Hippocampal formation (tissue), 2 donors: ENCODE data around the gene ALPK3.
"Not testable (repeated sequence)": the region's sequence is repeated elsewhere in the genome, so short reads cannot be mapped to it uniquely, and the experiment has no call there.

ENCODE experiments used
- DNase-seq, 2 donors: peaks; one replicate each; lab custom pipeline; 2025; lab: John Stamatoyannopoulos, UW

Gene ALPK3

DNA sequence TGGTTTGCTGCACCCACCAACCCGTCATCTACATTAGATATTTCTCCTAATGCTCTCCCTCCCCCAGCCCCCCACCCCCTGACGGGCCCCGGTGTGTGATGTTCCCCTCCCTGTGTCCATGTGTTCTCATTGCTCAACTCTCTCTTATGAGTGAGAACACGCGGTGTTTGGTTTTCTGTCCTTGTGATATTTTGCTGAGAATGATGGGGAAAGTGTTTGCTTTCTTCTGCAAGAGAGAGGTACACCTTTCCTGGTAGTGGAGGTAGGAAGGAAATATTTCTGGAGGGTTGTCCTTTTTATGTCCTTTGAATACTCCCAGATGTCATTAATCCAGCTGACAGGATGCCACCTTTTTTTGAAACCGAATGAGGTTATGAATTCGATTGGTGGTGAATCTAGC is 56.8 kb downstream of the ALPK3 start:
- DNase-seq: no peak

DNA sequence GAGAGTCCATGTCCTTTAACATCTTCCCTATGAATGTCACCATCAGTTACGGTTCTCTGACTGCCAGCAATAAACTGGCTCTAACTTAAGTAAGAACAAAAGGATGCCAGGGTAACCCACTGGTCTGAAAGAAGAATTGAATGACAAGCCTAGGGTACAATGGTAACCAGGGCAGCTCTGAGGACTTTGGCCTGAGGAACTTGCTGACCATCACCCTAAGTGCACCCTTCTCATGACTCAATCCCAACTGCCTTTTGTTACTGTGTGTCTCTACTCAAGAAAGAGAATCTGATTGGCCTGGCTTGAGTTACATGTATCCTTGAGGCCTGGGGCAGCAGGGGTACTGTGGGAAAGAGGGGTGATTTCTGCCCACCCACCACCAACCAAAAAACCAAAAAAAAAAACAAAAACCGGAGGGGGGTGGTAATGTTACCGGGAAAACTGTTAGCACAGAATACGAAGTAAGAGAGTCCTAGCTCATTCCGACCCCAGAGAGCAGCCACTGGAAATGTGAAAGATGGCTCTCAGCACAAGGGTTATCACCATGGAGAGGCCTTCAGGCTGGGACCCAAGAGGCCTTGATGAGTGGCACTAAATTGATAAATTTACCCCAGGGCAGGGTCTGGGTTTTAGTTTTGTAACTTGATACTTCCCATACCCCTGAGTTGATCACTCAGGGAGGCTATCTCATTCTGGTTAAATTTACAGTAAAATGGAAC is 58.0 kb downstream of the ALPK3 start:
- DNase-seq: peak in 1 of 2 donors; percentile 47

DNA sequence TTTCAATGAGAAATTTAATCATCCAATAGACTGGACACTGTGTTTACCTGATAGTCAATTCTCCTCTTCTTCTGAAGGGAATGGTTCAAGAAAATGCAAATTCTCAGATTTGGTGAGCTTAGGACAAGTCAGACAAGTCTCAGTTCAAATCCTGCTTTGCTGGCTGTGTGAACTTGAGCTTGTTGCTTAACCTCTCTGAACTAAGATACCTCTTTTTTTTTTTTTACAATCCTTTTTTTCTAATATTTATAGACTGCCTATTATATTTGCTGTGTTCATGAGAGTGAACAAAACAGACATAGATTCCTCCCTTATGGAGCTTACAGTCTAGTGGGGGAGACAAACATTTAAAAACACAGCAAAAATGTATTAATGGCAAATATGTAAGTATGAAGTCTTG is 59.1 kb downstream of the ALPK3 start:
- no peak for DNase-seq

DNA sequence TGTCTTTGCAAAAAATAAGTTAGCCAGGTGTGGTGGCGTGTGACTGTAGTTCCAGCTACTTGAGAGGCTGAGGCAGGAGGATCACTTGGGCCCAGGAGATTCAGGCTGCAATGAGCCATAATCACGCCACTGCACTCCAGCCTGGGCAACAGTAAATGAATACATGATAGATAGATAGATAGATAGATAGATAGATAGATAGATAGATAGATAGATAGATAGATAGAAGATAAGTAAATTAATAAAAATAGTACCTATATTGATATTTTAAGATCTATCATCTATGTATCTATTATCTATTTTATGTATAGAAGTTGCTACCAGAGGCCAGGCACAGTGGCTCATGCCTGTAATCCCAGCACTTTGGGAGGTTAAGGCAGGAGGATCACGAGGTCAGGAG is 60.5 kb downstream of the ALPK3 start:
- DNase-seq: not testable (repeated sequence)

DNA sequence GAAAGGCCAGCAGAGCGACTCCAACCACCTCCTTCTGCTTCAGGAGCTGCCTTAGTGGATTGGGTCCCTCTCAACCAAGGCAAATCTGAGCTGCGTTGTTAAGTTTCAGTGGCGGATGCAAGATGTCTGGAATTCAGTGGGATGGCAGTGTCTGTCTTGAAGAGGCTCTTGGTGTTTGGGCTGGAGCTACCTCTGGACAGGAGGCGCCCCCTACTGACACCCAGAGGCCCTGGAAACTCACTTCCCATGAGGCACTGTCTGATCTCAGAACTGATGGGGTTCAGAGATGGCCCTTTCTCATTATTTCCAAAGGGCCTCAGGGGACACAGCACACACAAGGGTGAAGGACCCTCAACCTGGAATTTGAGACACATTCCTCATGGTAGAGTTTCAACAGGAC is 61.3 kb downstream of the ALPK3 start:
- DNase-seq: peak; percentile 31 to 47

DNA sequence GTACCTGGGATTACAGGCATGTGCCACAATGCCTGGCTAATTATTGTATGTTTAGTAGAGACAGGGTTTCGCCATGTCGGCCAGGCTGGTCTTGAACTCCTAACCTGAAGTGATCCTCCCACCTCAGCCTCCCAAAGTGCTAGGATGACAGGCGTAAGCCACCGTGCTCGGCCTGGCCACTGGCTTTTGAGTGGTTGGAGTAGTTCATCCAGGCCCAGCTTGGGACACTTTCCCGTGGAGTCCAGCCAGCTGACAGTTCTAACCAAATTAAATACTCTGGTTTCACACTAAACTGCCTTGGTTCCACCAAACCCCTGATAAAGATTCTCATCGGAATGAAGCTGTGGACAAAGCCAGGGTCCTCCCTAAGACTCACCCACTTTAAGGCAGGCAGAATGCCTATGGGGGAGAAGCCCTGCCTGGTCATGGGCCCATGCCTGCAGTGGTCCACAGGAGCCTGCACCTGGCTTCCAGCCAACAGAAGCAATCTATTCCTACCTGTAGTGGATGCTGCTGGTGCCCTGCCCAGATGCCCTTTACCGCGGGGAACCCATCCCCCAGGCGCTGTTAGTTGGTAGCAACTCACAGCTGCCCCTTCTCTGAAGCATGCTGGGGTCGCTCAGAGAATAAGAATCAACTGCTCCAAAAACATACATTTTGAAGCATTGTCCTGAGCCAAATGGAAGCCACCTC is 62.1 kb downstream of the ALPK3 start:
- no peak for DNase-seq

DNA sequence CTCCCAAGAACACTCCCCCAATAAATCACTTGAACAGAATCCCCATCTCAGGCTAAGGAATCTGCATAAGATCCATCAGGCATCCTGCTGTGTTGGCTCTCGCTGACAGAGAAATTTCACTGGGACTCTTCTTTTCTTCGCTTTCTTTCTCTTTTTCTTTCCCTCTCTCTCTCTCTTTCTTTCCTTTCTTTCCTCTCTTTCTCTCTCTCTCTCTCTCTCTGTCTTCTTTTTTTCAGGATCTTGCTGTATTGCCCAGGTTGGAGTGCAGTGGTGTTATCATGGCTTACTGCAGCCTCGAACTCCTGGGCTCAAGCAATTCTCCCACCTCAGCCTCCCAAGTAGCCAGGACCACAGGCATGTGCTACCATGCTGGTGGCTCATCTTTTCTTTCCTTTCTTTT is 62.9 kb downstream of the ALPK3 start:
- no peak for DNase-seq

DNA sequence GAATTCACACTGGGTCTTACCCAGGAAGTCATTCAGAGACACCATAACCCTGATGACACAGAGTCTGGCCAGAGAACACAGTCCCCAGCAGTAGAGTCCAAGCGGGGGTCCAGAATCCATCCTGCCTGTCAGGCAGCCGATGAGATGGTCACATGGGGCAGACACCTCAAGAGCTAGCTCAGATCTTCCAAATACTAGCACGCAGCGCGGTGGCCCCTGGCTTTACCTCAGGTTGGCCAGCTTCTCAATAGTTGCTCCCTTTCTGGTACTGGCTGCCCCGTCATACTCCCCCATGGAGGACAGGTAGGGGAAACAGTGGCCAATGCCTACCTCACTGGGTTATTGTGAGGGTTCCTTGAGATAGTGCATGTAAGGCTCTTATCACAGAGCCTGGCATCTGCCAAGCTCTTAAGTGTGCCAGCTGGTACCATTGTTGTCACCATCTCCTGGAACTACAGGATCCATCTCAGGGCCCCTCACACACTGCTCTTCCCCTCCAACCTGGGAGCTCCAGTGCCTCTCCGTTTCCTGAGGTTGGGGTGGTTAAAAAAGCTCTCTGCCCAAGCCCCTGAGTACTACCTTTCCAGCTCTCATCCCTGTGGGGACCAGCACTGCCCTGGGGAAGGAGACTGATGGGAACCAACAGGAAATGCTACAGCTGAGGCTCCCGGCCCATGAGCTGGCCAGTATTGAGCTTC is 63.8 kb downstream of the ALPK3 start:
- DNase-seq: no peak

DNA sequence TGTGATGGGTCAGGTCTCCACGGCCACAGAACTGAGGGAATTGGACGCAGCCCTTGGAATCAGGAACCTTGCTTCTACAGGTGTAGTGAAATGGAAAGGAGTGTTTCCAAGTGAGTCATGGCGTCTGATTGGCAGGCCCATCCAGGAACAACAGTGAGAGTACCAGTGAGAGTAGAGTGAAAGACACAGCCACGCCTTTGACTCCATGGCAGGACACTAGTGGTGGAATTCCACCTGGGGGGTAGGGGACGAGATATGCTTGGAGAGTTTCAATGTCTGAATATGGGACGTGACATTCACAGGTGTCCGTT is 64.3 kb downstream of the ALPK3 start:
- DNase-seq: no peak

DNA sequence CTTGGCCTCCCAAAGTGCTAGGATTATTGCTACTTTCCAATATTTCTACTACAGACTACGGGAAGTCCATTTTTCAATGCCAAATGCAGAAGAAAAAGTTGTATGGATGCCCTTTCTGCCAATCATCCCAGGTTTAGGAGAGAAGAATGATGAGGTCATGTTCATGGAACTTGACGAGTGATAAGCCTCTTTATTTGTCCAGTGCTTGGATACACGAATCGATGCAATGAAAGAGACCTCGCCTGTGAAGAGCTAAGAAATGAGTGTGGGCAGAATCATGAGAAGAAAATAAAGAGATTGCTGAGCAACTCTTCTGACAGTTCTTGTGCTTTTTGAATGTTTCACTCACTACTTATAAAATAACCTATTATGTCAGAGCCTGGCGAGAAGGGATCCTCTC is 66.3 kb downstream of the ALPK3 start:
- no peak for DNase-seq

DNA sequence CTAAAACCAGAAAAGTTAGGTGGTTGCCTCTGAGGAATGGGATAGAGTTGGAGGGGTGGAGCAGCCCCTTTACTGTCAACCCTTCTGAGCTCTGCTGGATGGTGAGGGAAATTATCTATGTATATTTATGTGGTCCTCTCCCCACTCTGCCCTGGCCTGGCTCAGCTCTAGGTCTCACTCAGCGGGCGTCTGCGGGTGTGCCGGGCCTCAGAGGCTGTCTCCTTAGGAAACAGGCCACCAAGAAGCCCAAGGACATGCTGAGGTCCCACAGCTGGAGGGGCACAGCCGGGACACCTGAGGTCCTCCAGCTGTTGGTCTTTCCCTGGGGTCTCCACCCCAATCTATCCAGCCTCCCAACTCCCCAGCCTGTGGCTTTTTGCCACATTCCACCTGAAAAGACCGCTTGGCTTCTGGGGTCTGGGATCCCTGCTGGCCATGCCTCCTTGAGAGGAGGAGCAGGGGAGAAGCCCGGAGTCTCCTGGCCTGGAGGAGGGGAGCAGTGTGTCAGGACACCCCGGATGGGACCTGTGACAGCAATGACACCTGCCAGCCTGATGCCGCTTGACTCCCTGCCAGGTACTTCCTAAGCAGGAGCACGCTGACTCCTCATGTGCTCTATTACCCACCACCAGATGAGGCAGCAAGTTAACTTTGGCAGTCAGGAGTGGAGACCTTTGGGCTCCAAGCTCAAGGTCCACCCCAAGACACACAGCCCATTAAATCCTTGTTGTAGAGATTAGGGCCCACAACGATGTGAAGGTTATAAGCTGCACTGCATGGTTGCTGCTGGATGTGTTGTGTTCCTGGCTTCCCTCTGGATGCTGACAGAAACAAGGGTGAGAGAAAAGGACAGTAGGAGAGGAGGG is 67.0 kb downstream of the ALPK3 start, which contains the start of gene SLC28A1:
Gene SLC28A1, plus strand, starts transcription at position 747 of the 866 bp plus-strand sequence. CDS start 3,099 bp downstream, outside the sequence.
- DNase-seq: no peak

DNA sequence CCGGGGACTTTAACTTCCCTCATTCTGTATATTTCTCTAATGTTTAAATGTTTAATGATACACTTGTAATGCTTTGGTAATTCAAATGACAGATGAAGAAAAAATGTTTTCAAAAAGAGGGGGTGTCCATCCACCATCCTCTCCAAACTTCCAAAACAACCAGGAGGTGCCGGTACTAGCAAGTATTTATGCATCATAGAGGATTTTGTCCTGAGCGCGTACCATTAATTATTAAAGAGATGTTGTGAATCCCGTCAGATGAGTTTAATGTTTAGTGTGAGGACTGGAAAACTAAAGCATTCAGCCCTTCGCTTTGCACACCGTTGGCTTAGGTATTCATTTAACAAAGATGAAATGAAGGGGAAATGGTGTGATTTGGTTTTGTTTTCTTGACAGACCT is 68.6 kb downstream of the ALPK3 start:
- DNase-seq: no peak

DNA sequence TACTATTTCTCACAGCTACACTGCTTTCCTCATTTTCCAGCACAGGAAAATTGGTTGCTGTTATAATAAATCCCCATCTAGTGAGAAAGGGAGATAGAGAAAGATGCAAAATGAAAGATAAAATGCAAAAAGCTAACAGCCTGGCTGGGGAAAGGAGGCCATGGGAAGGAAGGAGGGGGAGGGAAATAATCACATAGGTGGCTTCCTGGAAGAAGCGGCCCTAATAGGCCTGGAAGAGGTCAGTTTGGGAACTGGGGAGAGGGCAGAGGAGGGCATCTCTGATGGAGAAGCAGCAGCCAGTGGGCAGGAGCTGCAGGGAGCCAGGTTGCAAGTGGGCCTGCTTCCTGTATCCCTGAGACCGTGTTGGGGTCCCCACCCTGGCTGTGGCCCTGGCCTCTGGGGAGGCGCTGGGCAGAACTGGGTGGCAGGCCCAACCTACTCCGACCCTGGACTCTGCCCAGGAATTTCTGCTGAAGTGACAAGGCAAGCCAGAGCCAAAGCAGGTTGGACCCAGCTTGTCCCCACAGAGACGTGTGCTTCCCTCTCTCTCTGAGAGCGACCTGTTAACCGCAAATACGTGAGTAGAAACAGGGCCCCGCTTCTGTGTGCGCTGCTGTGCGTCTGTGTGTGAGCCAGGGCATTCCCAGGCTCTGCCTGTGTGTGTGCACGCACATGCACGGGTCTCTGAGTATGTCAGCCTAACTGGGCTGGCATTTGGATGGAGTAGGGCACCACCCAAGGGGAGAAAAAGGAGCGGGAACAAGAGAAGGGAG is 69.2 kb downstream of the ALPK3 start:
- no peak for DNase-seq

DNA sequence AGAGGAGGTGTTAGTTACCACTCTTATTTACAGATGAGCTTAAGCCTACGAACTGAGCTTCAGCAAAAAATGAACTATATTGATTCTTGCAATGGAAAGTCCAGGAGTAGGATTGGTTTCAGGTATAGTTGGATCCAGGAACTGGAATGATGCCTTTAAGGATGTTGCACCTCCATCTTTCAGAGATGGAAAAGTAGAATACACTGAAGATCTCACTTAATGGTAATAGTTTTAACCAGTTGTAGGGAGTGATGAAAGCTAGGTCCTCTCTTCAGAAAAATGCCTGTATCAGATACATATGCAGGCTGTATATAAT is 69.8 kb downstream of the ALPK3 start:
- DNase-seq: no peak

DNA sequence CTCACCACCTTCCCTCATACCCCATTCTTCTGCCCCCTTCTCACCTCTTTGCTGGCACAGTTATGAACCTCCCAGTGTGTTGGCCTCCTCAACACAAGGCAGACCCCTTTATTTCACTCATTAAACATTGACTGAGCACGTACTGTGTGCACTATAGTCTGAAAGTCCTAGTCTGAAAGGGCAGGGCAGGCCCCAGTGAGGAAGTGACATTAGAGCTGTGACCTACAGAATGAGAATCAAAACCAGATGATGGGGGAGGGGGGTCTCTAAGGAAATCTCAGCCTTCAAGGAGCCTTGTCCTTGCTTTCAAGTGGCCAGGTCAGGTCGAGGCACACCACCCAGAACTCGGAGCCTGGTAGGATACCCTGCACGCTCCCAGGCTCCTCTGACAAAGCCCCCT is 70.8 kb downstream of the ALPK3 start:
- no peak for DNase-seq

DNA sequence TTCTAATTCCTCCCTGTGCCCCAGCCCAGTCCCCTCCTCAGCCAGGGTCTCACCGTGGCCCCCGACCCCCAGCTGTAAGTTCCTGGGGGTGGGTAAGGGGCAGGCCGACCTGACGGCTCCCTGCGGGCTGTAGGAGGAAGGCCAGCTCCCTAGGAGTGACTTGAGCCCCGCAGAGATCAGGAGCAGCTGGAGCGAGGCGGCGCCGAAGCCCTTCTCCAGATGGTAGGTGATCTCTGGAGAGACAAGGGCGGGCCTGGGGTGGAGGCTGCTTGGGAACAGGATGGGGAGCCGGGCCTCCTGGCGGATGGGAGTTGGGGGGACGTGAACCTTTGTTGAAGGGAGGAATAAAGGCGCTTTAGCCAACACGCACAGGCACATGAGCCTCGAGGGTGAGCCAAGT is 71.5 kb downstream of the ALPK3 start:
- DNase-seq: no peak

DNA sequence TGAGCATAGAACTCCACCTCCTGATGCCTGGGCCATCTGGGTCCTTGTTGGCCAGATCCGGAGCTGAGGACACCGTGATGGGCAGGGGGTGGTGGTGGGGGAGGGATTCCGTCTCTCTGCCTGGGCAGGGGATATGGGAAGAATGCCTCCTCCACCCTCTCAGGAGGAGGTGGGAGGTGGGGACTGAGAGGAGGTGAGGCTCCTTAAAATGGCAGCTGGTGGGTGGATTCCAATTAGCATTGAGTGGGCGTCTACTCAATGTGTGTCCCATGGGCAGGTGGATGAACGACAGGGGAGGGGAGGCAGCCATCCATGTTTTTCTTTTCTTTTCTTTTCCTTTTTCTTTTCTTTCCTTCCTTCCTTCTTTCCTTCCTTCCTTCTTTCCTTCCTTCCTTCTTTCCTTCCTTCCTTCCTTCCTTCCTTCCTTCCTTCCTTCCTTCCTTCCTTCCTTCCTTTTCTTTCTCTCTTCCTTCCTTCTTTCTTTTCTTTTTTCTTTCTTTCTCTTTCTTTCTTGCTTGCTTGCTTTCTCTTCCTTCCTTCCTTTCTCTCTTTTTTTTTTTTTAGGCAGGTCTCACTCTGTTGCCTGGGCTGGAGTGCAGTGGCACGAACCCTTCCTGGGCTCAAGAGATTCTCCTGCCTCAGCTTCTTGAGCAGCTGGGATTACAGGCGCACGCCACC is 72.3 kb downstream of the ALPK3 start:
- no peak for DNase-seq

DNA sequence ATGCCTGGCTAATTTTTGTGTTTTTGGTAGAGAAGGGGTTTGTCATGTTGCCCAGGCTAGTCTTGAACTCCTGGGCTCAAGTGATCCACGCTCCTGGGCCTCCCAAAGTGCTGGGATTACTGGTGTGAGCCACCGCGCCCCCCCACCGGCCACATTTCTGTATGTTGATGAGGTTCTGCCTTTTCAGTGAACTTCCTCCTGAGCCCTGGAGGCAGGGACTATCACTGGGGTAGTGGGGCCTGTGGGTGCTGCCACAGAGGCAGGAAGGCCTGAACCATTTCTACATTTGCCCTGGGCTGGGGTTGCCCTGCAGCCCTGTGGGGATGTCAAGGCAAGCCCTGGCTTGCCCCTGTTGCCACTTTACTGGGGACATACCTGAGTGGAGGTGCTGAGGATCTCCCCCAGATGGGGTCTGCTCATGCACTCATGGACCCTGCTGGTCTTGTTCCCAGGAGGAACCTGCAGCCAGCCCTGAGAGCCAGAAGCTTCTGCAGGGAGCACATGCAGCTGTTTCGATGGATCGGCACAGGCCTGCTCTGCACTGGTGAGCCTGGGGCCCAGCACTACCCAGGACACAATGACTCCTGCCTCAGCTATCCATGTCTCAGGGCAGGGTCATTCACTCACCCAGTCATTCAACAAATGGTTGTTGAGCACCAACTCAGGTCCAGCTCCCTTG is 73.0 kb downstream of the ALPK3 start:
- DNase-seq: no peak

DNA sequence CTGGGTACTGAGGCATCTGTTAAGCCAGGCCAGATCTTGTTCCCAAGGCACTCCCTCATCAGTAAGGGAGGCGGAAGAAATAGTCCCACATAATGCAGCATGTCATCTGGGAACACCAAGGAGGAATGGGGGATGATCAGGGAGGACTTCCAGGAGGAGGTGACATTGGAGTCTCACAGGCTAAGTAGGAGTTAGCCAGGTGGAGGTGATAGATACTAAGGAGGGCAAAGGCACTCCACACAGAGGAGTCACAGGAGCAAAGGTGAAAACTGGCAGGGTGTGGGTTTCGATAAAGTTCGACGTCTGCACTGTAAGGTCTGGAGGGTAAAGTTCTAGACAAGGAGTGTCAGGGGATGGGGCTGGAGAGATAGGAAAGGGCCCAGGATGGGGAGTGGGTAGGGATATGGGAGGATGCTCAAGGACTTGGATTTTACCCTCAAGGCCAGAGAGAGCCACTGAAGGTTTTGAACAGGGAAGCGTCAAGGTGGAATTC is 73.6 kb downstream of the ALPK3 start:
- DNase-seq: no peak

DNA sequence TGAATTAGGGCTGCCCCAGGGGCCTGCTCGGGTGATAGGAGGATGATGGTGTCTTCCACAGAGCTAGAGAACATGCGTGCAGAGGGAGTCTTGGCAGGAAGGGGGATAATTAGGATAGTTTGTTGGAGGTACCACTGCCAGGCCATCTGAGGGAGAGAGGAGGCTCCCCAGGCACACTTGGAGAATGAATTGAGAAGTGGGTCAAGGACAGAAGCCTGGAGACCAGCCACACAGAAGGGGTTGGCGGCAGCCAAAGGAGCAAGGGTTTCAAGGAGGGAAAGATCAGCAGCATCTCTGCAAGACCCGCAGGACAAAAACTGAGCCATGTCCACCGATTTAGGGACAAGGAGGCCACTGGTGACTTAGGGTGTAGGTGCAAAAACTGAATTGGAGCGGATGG is 74.2 kb downstream of the ALPK3 start:
- no peak for DNase-seq
